Measurements from ENCODE around the gene SKIL. TPM values are rescaled to one million over a fixed set of nuclear protein-coding genes. Genes with fewer than 3 reads are reported as not detected.

The SKIL gene
- total RNA-seq, 1 experiment from 2014 or later: 94.2 TPM

DNA sequence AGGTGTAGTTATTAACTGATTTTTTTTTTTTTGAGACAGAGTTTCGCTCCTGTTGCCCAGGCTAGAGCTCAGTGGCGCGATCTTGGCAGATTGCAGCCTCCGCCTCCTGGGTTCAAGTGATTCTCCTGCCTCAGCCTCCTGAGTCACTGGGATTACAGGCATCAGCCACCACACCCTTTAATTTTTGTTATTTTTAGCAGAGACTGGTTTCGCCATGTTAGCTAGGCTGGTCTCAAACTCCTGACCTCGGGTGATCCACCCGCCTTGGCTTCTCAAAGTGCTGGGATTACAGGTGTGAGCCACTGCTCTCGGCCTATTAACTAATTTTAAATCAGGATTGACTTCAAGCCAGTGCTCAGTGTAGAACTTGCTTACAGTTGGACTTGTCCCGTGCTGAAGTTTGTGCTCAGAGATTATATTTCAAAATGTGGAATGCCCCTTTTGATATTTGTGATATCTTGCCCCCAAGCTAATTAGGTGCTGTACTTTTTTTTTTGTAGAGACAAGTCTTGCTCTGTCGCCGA, 6.0 kb downstream of the SKIL start:
- no peak overlapping the region for H3K4me3 ChIP-seq (ENCODE audit: low read depth in 2 of 2, low read length in 2 of 2)
- no peak overlapping the region for H3K27ac ChIP-seq (ENCODE audit: low read length)
- in situ Hi-C loops (cut with HindIII; ENCODE audit: low pct_unique_long_range_greater_than_20kb, low sequenced_read_pairs) (no loop called here), intact Hi-C loops (cut with micrococcal nuclease; ENCODE audit: unreplicated experiment) (no loop called here)
- ChIA-PET CTCF (interaction anchor here (0.9 kb wide), 1 partner anchor 47 kb away, joined by 11 read pairs; no protein-coding TSS in a partner anchor), POLR2A (interaction anchor here (0.7 kb wide), 1 partner anchor 24 kb away, joined by 3 read pairs; no protein-coding TSS in a partner anchor)
- BruUV-seq (replicated peaks): no TSS peak
- peaks cover 22% of the 10 kb centered on the region for H3K4me1 ChIP-seq (ENCODE audit: control insufficient read depth, insufficient read depth, low read length)
- H3K27me3 ChIP-seq (ENCODE audit: control insufficient read depth, insufficient read depth, low read length): no peaks in the 10 kb centered on the region
- ATAC-seq (no peak), DNase-seq (ENCODE audit: low read depth, low spot score) (no peak)
- TF ChIP-seq TCF7L2 (IDR thresholded peaks at IDR 0.05; ENCODE audit: low read depth, low read length): no peak
- TF ChIP-seq, protein P1, sequence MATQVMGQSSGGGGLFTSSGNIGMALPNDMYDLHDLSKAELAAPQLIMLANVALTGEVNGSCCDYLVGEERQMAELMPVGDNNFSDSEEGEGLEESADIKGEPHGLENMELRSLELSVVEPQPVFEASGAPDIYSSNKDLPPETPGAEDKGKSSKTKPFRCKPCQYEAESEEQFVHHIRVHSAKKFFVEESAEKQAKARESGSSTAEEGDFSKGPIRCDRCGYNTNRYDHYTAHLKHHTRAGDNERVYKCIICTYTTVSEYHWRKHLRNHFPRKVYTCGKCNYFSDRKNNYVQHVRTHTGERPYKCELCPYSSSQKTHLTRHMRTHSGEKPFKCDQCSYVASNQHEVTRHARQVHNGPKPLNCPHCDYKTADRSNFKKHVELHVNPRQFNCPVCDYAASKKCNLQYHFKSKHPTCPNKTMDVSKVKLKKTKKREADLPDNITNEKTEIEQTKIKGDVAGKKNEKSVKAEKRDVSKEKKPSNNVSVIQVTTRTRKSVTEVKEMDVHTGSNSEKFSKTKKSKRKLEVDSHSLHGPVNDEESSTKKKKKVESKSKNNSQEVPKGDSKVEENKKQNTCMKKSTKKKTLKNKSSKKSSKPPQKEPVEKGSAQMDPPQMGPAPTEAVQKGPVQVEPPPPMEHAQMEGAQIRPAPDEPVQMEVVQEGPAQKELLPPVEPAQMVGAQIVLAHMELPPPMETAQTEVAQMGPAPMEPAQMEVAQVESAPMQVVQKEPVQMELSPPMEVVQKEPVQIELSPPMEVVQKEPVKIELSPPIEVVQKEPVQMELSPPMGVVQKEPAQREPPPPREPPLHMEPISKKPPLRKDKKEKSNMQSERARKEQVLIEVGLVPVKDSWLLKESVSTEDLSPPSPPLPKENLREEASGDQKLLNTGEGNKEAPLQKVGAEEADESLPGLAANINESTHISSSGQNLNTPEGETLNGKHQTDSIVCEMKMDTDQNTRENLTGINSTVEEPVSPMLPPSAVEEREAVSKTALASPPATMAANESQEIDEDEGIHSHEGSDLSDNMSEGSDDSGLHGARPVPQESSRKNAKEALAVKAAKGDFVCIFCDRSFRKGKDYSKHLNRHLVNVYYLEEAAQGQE (IDR thresholded peaks at IDR 0.05; ENCODE audit: insufficient read depth in 1 of 2, low read depth in 2 of 2, low read length in 1 of 2): no peak
- TF ChIP-seq POLR2AphosphoS5 (IDR thresholded peaks at IDR 0.05; ENCODE audit: low read depth, low read length): no peak
- TF ChIP-seq, protein P2, sequence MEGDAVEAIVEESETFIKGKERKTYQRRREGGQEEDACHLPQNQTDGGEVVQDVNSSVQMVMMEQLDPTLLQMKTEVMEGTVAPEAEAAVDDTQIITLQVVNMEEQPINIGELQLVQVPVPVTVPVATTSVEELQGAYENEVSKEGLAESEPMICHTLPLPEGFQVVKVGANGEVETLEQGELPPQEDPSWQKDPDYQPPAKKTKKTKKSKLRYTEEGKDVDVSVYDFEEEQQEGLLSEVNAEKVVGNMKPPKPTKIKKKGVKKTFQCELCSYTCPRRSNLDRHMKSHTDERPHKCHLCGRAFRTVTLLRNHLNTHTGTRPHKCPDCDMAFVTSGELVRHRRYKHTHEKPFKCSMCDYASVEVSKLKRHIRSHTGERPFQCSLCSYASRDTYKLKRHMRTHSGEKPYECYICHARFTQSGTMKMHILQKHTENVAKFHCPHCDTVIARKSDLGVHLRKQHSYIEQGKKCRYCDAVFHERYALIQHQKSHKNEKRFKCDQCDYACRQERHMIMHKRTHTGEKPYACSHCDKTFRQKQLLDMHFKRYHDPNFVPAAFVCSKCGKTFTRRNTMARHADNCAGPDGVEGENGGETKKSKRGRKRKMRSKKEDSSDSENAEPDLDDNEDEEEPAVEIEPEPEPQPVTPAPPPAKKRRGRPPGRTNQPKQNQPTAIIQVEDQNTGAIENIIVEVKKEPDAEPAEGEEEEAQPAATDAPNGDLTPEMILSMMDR (IDR thresholded peaks at IDR 0.05): no peak
- TF ChIP-seq SIN3A (IDR thresholded peaks at IDR 0.05; ENCODE audit: borderline replicate concordance, insufficient read depth, low read depth, low read length): no peak
- H3K9me3 ChIP-seq (ENCODE audit: control insufficient read depth, insufficient read depth, low read depth, low read length): no peaks in the 10 kb centered on the region
- peaks cover 6% of the 10 kb centered on the region; the same call in 1 of the 2 replicates for H3K36me3 ChIP-seq (ENCODE audit: control insufficient read depth, insufficient read depth, low read length)

DNA sequence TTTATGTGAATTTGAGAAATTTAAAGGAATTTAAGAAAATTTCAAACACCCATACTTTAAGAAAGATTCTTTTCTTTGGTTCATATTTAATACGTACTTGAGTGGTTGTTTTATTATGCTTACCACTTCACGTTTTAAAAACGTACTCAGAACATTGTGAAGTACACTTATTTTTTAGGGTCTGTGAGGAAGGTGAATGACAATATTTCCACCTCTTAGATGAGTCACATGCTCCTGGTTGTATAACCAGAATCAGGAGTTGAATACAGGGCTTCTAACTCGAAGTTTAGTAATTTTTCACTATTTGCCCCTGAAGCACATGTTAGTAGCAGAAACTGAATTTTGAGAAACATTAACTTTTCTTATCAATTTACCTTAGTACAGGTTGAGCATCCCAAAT, 7.5 kb downstream of the SKIL start:
- in situ Hi-C loops (cut with HindIII; ENCODE audit: low pct_unique_long_range_greater_than_20kb, low sequenced_read_pairs): no loop called here

More for the DNA sequence above, 7.5 kb downstream of the SKIL start:
- BruUV-seq (replicated peaks): TSS peak; percentile 0
- H3K27me3 ChIP-seq (ENCODE audit: control insufficient read depth, insufficient read depth, low read length): no peaks in the 10 kb centered on the region
- ChIA-PET POLR2A (no interaction called here), CTCF (interaction anchor here (0.6 kb wide), 1 partner anchor 79 kb away, joined by 8 read pairs; no protein-coding TSS in a partner anchor)
- peaks cover 12% of the 10 kb centered on the region for H3K4me1 ChIP-seq (ENCODE audit: control insufficient read depth, insufficient read depth, low read length)
- DNase-seq (ENCODE audit: low read depth, low spot score) (no peak), ATAC-seq (no peak)
- intact Hi-C loops (cut with micrococcal nuclease; ENCODE audit: unreplicated experiment): no loop called here
- H3K4me3 ChIP-seq (ENCODE audit: low read depth in 2 of 2, low read length in 2 of 2): no peak overlapping the region
- no peaks in the 10 kb centered on the region for H3K9me3 ChIP-seq (ENCODE audit: control insufficient read depth, insufficient read depth, low read depth, low read length)
- TF ChIP-seq SIN3A (IDR thresholded peaks at IDR 0.05; ENCODE audit: borderline replicate concordance, insufficient read depth, low read depth, low read length): no peak
- no peak for TF ChIP-seq TCF7L2 (IDR thresholded peaks at IDR 0.05; ENCODE audit: low read depth, low read length)
- no peak for TF ChIP-seq POLR2AphosphoS5 (IDR thresholded peaks at IDR 0.05; ENCODE audit: low read depth, low read length)
- TF ChIP-seq, protein P1 (IDR thresholded peaks at IDR 0.05; ENCODE audit: insufficient read depth in 1 of 2, low read depth in 2 of 2, low read length in 1 of 2): no peak
- TF ChIP-seq, protein P2 (IDR thresholded peaks at IDR 0.05): no peak
- H3K36me3 ChIP-seq (ENCODE audit: control insufficient read depth, insufficient read depth, low read length): peaks cover 4% of the 10 kb centered on the region; the same call in 1 of the 2 replicates
- peak overlapping the region; percentile 12; the same call in 1 of the 2 replicates for H3K27ac ChIP-seq (ENCODE audit: low read length)
